Glutamatergic neuron (in vitro differentiated cells): Measurements from ENCODE around the gene EPHB2. TPM values are rescaled to one million over a fixed set of nuclear protein-coding genes. Genes with fewer than 3 reads are reported as not detected.

Experiments used
- DNase-seq: peaks from one replicate; pipeline ENCODE4 v3.0.0; 2022
- H3K27ac Mint-ChIP-seq: one replicate; pipeline ENCODE4 v1.8.0; 2020; ENCODE audit warnings: mild to moderate bottlenecking, mixed read lengths, inconsistent platforms; ENCODE audit not compliant: unreplicated experiment
- H3K27me3 Mint-ChIP-seq: one replicate; pipeline ENCODE4 v1.8.0; 2020; ENCODE audit warnings: mild to moderate bottlenecking, moderate library complexity, mixed read lengths, inconsistent platforms; ENCODE audit not compliant: unreplicated experiment
- H3K36me3 Mint-ChIP-seq: one replicate; pipeline ENCODE4 v1.8.0; 2020; ENCODE audit warnings: mild to moderate bottlenecking, mixed read lengths, inconsistent platforms; ENCODE audit not compliant: unreplicated experiment
- H3K4me1 Mint-ChIP-seq: one replicate; pipeline ENCODE4 v1.8.0; 2020; ENCODE audit warnings: mild to moderate bottlenecking, low read depth, mixed read lengths, inconsistent platforms; ENCODE audit not compliant: unreplicated experiment
- H3K4me3 Mint-ChIP-seq: one replicate; pipeline ENCODE4 v1.8.0; 2020; ENCODE audit warnings: mild to moderate bottlenecking, mixed read lengths, inconsistent platforms; ENCODE audit not compliant: unreplicated experiment
- H3K9me3 Mint-ChIP-seq: one replicate; pipeline ENCODE4 v1.8.0; 2020; ENCODE audit warnings: mild to moderate bottlenecking, moderate library complexity, mixed read lengths, inconsistent platforms; ENCODE audit not compliant: unreplicated experiment
- CTCF ChIP-seq: fragments of 200-600 bp; sonication (generic); IDR thresholded peaks from one replicate; pipeline ENCODE4 v1.5.0; 2021; ENCODE audit not compliant: partially characterized antibody, unreplicated experiment
- total RNA-seq: library from RNA; stranded (reverse); fragmentation: NEBNext Ultra II Directional; extraction: Animal tissue kit (Norgen Biotek cat#: 25700); gene quantifications from one replicate; pipeline ENCODE4 v1.2.1, GENCODE V29; 2021; ENCODE audit not compliant: unreplicated experiment

EPHB2 gene
- total RNA-seq, 1 donor from 2014 or later, result 93.0 TPM

DNA sequence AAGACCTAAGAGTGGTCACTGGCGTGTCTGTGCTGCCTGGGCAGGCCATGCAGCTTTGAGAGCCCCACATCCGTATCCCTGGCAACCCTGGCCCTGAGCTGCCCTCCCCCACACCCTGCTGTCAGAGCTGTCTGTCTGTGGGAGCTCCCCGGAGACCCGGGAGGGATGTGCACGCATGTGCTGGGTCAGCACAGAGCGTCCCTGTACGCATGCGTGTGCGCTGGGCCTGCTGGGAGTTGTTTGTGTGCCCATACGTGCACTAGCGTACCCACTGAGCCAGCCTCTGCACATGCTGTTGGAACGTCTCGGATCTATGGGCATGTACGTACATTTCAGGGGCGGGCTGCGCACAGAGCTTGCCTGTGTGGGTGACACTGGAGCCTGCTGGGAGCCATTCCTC lies 89.3 kb downstream of the EPHB2 start:
- no peak for TF ChIP-seq CTCF
- H3K27ac Mint-ChIP-seq, result peak overlapping the region; percentile 74
- DNase-seq, result peak; percentile 83
- no peaks in the 10 kb centered on the region for H3K36me3 Mint-ChIP-seq
- H3K27me3 Mint-ChIP-seq, result peaks cover 7% of the 10 kb centered on the region
- H3K9me3 Mint-ChIP-seq, result peaks cover 5% of the 10 kb centered on the region
- H3K4me1 Mint-ChIP-seq, result peaks cover 48% of the 10 kb centered on the region
- peak overlapping the region; percentile 56 for H3K4me3 Mint-ChIP-seq

DNA sequence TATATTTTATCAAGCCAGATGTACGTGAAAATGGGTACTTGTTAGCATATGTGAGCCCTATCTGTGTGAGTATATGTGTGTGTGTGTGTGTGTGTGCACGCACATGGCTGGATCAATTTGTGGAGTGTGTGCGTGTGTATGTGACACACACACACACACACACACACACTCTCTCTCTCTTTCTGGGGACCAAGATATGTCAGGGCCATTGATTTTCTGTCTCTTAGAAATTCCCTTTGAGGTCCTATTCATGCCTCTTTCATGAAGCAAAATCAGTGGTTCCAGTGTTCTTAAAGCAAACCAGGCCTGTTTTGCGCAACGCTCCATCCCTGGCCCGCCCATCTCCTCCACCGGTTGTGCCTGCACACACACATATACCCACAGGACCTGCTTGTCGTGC lies 90.0 kb downstream of the EPHB2 start:
- Mint-ChIP-seq H3K9me3 (peaks cover 5% of the 10 kb centered on the region), H3K27ac (peak overlapping the region; percentile 74), H3K4me1 (peaks cover 50% of the 10 kb centered on the region), H3K36me3 (no peaks in the 10 kb centered on the region), H3K27me3 (peaks cover 7% of the 10 kb centered on the region), H3K4me3 (peak overlapping the region; percentile 20)
- DNase-seq, result no peak
- no peak for TF ChIP-seq CTCF

DNA sequence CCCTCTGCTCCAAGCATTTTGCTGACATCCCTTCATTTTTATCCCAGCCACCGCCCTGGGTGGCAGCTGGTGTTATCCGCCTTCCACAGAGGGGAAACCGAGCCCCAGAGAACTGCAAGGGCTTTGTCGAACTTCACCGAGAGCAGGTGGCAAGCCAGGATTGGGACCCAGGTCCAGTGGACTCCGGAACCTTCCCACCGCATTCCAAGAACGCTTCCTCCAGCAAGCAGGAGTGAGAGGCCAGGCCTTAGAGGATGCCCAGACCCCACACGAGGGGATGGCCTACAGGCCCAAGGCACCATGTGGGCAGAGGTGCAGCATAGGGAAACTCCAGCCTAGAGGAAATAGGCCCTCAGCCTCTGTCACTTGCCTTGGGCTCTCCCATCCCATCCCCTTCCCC lies 90.7 kb downstream of the EPHB2 start:
- H3K36me3 Mint-ChIP-seq, result no peaks in the 10 kb centered on the region
- peak overlapping the region; percentile 74 for H3K27ac Mint-ChIP-seq
- no peak for TF ChIP-seq CTCF
- H3K9me3 Mint-ChIP-seq, result peaks cover 5% of the 10 kb centered on the region
- peak overlapping the region; percentile 14 for H3K4me3 Mint-ChIP-seq
- H3K4me1 Mint-ChIP-seq, result peaks cover 50% of the 10 kb centered on the region
- peaks cover 10% of the 10 kb centered on the region for H3K27me3 Mint-ChIP-seq
- DNase-seq, result no peak

DNA sequence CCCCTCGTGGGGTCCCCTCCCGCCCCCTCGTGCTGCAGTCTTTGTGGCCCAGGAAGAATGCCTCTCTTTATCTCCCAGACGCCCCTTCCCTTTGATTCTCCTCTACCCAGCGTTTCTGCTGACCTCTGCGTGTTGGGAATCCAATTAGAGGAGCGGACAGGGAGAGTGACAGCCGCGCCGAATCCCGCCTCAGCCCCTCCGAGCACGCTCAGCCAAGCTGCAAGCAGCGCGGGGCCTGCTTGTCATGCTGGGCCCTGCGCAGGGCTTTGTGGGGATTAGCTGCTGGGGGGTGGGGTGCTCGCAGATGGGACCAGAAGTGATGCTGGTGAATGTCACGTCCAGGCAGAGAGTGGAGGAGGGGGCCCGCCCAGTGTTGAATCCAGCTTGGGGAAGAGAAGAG lies 91.1 kb downstream of the EPHB2 start:
- TF ChIP-seq CTCF, result no peak
- Mint-ChIP-seq H3K9me3 (peaks cover 5% of the 10 kb centered on the region), H3K4me1 (peaks cover 51% of the 10 kb centered on the region), H3K27ac (peak overlapping the region; percentile 71), H3K27me3 (peaks cover 10% of the 10 kb centered on the region), H3K36me3 (no peaks in the 10 kb centered on the region), H3K4me3 (peak overlapping the region; percentile 14)
- peak; percentile 79 for DNase-seq

DNA sequence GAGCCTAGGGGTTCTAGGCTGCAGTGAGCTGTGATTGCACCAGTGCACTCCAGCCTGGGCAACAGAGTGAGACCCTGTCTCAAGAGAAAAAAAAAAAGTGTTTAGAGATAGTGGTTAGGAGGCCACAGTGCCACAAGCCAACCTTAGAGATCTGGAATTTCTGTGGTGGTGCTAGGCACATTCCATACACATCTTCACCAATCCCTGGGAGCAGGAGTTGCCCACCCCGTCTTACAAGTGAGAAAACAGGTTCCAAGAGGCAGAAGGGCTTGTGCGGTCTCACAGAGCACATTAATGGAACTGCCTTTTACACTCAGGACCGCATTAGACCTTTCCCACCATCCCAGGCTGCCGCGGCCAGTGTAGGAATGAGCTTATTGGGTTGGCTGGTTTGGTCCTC lies 93.2 kb downstream of the EPHB2 start:
- Mint-ChIP-seq H3K9me3 (peaks cover 5% of the 10 kb centered on the region), H3K4me3 (no peak overlapping the region), H3K36me3 (no peaks in the 10 kb centered on the region), H3K4me1 (peaks cover 51% of the 10 kb centered on the region), H3K27ac (no peak overlapping the region), H3K27me3 (peaks cover 10% of the 10 kb centered on the region)
- TF ChIP-seq CTCF, result no peak
- no peak for DNase-seq
